PFSK-1 (cell line): ENCODE results near the gene SIGLEC7.

ENCODE experiments used
- FOXP2 ChIP-seq: optimal IDR thresholded peaks from 2 replicates; pipeline ENCODE3; 2011; ENCODE audit warnings: borderline replicate concordance, control low read depth, inconsistent platforms; ENCODE audit not compliant: insufficient read depth; ENCODE audit errors: extremely low read length, extremely low read depth
- SIN3A ChIP-seq: IDR thresholded peaks from 2 replicates; pipeline ENCODE4 v1.6.1; 2012; ENCODE audit warnings: mild to moderate bottlenecking, low read length, moderate library complexity, borderline replicate concordance; ENCODE audit not compliant: insufficient read depth

- TF ChIP-seq SIN3A (no peak), FOXP2 (no peak)
Measured at GRCh38 chr19:51140441-51140840, 1.7 kb upstream of the SIGLEC7 start.
